ENCODE results near the gene HS6ST3.

Gene HS6ST3

DNA sequence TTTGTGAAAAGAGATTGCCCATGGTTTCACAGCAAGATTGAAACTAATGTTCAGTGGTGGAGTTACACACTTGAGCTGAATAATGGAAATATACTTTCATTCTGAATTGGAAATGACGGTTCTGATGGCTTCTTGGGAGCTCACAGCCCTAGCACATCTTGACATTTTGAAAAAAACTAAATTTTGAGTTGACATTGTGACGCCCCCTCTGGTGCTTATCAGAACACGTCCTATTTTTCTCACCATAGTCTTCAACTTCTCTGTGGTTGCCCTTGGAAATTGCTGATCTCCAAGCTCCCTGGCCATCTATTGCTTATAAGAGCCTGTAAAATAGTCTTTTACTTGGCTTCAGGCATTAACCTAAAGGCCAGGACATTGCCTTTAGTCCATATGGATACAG is 702.3 kb downstream of the HS6ST3 start:
- H3K79me2 ChIP-seq (ENCODE audit: insufficient read depth, low read length): no peaks in the 10 kb centered on the region
- TF ChIP-seq, protein P1, sequence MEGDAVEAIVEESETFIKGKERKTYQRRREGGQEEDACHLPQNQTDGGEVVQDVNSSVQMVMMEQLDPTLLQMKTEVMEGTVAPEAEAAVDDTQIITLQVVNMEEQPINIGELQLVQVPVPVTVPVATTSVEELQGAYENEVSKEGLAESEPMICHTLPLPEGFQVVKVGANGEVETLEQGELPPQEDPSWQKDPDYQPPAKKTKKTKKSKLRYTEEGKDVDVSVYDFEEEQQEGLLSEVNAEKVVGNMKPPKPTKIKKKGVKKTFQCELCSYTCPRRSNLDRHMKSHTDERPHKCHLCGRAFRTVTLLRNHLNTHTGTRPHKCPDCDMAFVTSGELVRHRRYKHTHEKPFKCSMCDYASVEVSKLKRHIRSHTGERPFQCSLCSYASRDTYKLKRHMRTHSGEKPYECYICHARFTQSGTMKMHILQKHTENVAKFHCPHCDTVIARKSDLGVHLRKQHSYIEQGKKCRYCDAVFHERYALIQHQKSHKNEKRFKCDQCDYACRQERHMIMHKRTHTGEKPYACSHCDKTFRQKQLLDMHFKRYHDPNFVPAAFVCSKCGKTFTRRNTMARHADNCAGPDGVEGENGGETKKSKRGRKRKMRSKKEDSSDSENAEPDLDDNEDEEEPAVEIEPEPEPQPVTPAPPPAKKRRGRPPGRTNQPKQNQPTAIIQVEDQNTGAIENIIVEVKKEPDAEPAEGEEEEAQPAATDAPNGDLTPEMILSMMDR (IDR thresholded peaks at IDR 0.05; ENCODE audit: low read length): no peak; the same call in 1 of the 2 replicates
- no peak for TF ChIP-seq EZH2 (IDR thresholded peaks at IDR 0.05; ENCODE audit: borderline replicate concordance, low read length)
- H2AFZ ChIP-seq (ENCODE audit: low read length): no peak overlapping the region
- no peaks in the 10 kb centered on the region for H3F3A ChIP-seq (ENCODE audit: insufficient read depth, low read length)
- H3K9me2 ChIP-seq (ENCODE audit: low read depth, low read length): no peaks in the 10 kb centered on the region
- no peaks in the 10 kb centered on the region for H3K9me3 ChIP-seq (ENCODE audit: low read length)
- H3K4me3 ChIP-seq (ENCODE audit: low read depth, low read length, poor library complexity, severe bottlenecking): no peak overlapping the region
- no peaks in the 10 kb centered on the region for H3K4me1 ChIP-seq (ENCODE audit: insufficient read depth, low read length, severe bottlenecking)
- H3K27ac ChIP-seq (ENCODE audit: low read depth, low read length, poor library complexity, severe bottlenecking): no peak overlapping the region
- no peaks in the 10 kb centered on the region for H4K20me1 ChIP-seq (ENCODE audit: insufficient read depth, low read length)
- no peaks in the 10 kb centered on the region for H3K27me3 ChIP-seq (ENCODE audit: insufficient read depth, low read length)
- H3K36me3 ChIP-seq (ENCODE audit: insufficient read depth, low read length): no peaks in the 10 kb centered on the region
- no peak overlapping the region for H3K4me2 ChIP-seq (ENCODE audit: low read length)
- no peak overlapping the region for H3K9ac ChIP-seq (ENCODE audit: low read length)

DNA sequence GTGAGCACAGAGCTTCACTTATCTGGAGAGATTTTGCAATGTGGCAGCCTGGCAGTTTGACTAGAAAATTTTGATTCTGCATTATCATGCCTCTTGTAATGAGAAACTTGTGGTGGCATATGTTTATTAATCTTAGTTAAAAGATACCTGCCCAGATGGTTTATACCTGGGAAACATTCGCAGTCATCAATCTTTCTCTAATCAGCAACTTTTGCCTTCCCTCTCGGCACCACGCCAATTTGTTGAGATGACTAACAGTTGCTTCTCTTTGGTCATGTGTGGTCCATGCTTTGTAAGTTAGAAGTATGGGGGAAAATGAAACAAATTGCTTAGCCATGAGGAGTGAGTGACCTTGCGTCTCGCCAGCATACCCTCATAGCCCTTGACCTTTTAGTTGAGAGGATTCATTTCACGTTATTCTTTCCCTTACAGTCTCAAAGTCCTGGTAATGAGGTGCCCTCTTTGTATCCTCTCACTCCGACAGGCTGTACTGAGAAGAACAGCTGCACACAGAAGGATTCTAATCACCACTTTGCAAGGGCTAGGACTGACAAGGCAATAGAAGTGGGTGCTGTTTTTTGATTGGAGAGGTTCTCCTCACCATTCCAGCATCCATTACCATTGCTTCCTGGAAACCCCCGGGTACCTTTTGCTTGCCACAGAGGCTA is 703.0 kb downstream of the HS6ST3 start:
- Histone ChIP-seq H3K36me3 (ENCODE audit: insufficient read depth, low read length) (no peaks in the 10 kb centered on the region), H3K9me2 (ENCODE audit: low read depth, low read length) (no peaks in the 10 kb centered on the region), H3F3A (ENCODE audit: insufficient read depth, low read length) (no peaks in the 10 kb centered on the region), H3K9me3 (ENCODE audit: low read length) (no peaks in the 10 kb centered on the region), H3K79me2 (ENCODE audit: insufficient read depth, low read length) (no peaks in the 10 kb centered on the region), H3K27ac (ENCODE audit: low read depth, low read length, poor library complexity, severe bottlenecking) (no peak overlapping the region), H2AFZ (ENCODE audit: low read length) (no peak overlapping the region), H3K4me1 (ENCODE audit: insufficient read depth, low read length, severe bottlenecking) (no peaks in the 10 kb centered on the region), H3K27me3 (ENCODE audit: insufficient read depth, low read length) (no peaks in the 10 kb centered on the region), H4K20me1 (ENCODE audit: insufficient read depth, low read length) (no peaks in the 10 kb centered on the region), H3K9ac (ENCODE audit: low read length) (no peak overlapping the region), H3K4me2 (ENCODE audit: low read length) (no peak overlapping the region), H3K4me3 (ENCODE audit: low read depth, low read length, poor library complexity, severe bottlenecking) (no peak overlapping the region)
- TF ChIP-seq, protein P1 (IDR thresholded peaks at IDR 0.05; ENCODE audit: low read length): no peak
- no peak for TF ChIP-seq EZH2 (IDR thresholded peaks at IDR 0.05; ENCODE audit: borderline replicate concordance, low read length)

DNA sequence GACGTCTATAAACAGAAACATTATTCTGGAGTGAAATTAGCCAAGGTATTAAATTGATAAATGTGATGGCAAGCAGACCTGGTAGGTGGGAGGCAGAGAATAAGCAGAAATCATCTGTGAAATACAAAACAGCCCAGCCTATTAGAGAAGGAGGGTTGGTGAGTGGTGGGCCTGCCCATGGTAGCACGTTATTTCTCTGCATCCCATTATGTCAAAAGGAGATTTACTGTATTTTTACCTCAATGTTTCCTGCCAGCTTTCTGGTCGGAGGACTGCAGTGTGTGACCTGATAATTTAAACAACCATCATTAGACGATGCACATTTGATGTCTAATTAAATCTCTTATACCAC is 703.5 kb downstream of the HS6ST3 start:
- no peaks in the 10 kb centered on the region for H3F3A ChIP-seq (ENCODE audit: insufficient read depth, low read length)
- H3K4me1 ChIP-seq (ENCODE audit: insufficient read depth, low read length, severe bottlenecking): no peaks in the 10 kb centered on the region
- H3K4me3 ChIP-seq (ENCODE audit: low read depth, low read length, poor library complexity, severe bottlenecking): no peak overlapping the region
- no peaks in the 10 kb centered on the region for H3K27me3 ChIP-seq (ENCODE audit: insufficient read depth, low read length)
- H2AFZ ChIP-seq (ENCODE audit: low read length): no peak overlapping the region
- H3K27ac ChIP-seq (ENCODE audit: low read depth, low read length, poor library complexity, severe bottlenecking): no peak overlapping the region
- H3K36me3 ChIP-seq (ENCODE audit: insufficient read depth, low read length): no peaks in the 10 kb centered on the region
- H3K4me2 ChIP-seq (ENCODE audit: low read length): no peak overlapping the region
- TF ChIP-seq, protein P1 (IDR thresholded peaks at IDR 0.05; ENCODE audit: low read length): no peak
- TF ChIP-seq EZH2 (IDR thresholded peaks at IDR 0.05; ENCODE audit: borderline replicate concordance, low read length): no peak
- H3K79me2 ChIP-seq (ENCODE audit: insufficient read depth, low read length): no peaks in the 10 kb centered on the region
- no peaks in the 10 kb centered on the region for H4K20me1 ChIP-seq (ENCODE audit: insufficient read depth, low read length)
- no peaks in the 10 kb centered on the region for H3K9me2 ChIP-seq (ENCODE audit: low read depth, low read length)
- no peaks in the 10 kb centered on the region for H3K9me3 ChIP-seq (ENCODE audit: low read length)
- H3K9ac ChIP-seq (ENCODE audit: low read length): no peak overlapping the region

Data from OCI-LY1 (cell line).